Measurements from ENCODE around the gene UQCRFS1.
A peak's percentile ranks its signal among the peaks of the same experiment; 100 is the strongest.
"Not testable (repeated sequence)": the region's sequence is repeated elsewhere in the genome, so short reads cannot be mapped to it uniquely, and the experiment has no call there.

Gene UQCRFS1

GRCh38 chr19:29241324-29241723, 28.4 kb upstream of the UQCRFS1 start:
- Mint-ChIP-seq H3K4me1 (ENCODE audit: low read depth) (no peaks in the 10 kb centered on the region), H3K27me3 (ENCODE audit: low read depth) (peaks cover 8% of the 10 kb centered on the region), H3K4me3 (no peak overlapping the region), H3K27ac (no peak overlapping the region), H3K9me3 (no peaks in the 10 kb centered on the region), H3K36me3 (ENCODE audit: low read depth) (no peaks in the 10 kb centered on the region)

- no peaks in the 10 kb centered on the region for H3K4me1 Mint-ChIP-seq (ENCODE audit: low read depth)
- no peak overlapping the region for H3K4me3 Mint-ChIP-seq
- H3K9me3 Mint-ChIP-seq, result no peaks in the 10 kb centered on the region
- H3K36me3 Mint-ChIP-seq (ENCODE audit: low read depth), result no peaks in the 10 kb centered on the region
- no peak overlapping the region for H3K27ac Mint-ChIP-seq
- peaks cover 8% of the 10 kb centered on the region for H3K27me3 Mint-ChIP-seq (ENCODE audit: low read depth)
These were observed 26.3 kb upstream of the UQCRFS1 start for GRCh38 chr19:29239213-29239776.

- Mint-ChIP-seq H3K36me3 (ENCODE audit: low read depth) (no peaks in the 10 kb centered on the region), H3K27me3 (ENCODE audit: low read depth) (no peaks in the 10 kb centered on the region), H3K9me3 (no peaks in the 10 kb centered on the region), H3K4me3 (no peak overlapping the region), H3K4me1 (ENCODE audit: low read depth) (no peaks in the 10 kb centered on the region), H3K27ac (no peak overlapping the region)
These were observed 20.6 kb upstream of the UQCRFS1 start for GRCh38 chr19:29233591-29233990.

DNA sequence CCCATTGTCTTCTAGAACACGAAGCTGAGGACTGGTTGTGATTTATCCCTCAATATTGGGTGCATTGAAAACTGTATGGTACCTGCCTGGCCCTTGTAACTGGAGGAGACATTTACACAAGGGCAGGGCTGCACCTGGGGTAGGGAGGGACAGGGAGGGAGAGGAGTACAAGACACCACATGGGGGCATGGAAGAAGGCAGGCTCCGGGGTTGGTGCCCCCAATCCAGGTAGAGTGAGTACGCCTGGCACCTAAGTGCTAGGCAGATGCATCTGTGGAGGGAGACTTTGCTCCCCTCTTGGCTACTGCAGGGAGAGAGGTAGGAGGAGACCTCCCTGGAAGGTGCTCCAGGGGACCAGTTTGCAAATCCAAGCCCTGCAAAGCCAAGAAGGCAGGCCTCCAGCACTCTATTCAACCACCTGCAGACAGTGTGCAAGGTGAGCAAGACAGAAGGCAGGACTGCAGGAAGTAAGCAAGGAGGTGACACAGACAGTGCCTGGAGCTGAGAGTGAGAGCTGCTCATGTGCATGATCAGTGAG, 19.4 kb upstream of the UQCRFS1 start:
- H3K27me3 Mint-ChIP-seq (ENCODE audit: low read depth), result no peaks in the 10 kb centered on the region
- no peaks in the 10 kb centered on the region for H3K4me1 Mint-ChIP-seq (ENCODE audit: low read depth)

GRCh38 chr19:29231306-29231705, 18.4 kb upstream of the UQCRFS1 start:
- H3K4me3 Mint-ChIP-seq; H3K36me3 Mint-ChIP-seq (ENCODE audit: low read depth); H3K27ac Mint-ChIP-seq; H3K9me3 Mint-ChIP-seq; H3K4me1 Mint-ChIP-seq (ENCODE audit: low read depth); H3K27me3 Mint-ChIP-seq (ENCODE audit: low read depth): not testable (repeated sequence)

More for the DNA sequence above, 19.4 kb upstream of the UQCRFS1 start:
- no peaks in the 10 kb centered on the region for H3K36me3 Mint-ChIP-seq (ENCODE audit: low read depth)
- no peak overlapping the region for H3K27ac Mint-ChIP-seq
- H3K9me3 Mint-ChIP-seq, result no peaks in the 10 kb centered on the region
- no peak overlapping the region for H3K4me3 Mint-ChIP-seq

- Mint-ChIP-seq H3K27me3 (ENCODE audit: low read depth) (peaks cover 16% of the 10 kb centered on the region), H3K4me3 (no peak overlapping the region), H3K9me3 (no peaks in the 10 kb centered on the region), H3K4me1 (ENCODE audit: low read depth) (peaks cover 7% of the 10 kb centered on the region), H3K36me3 (ENCODE audit: low read depth) (no peaks in the 10 kb centered on the region), H3K27ac (no peak overlapping the region)
These were observed 4.7 kb upstream of the UQCRFS1 start for GRCh38 chr19:29217616-29218015.

DNA sequence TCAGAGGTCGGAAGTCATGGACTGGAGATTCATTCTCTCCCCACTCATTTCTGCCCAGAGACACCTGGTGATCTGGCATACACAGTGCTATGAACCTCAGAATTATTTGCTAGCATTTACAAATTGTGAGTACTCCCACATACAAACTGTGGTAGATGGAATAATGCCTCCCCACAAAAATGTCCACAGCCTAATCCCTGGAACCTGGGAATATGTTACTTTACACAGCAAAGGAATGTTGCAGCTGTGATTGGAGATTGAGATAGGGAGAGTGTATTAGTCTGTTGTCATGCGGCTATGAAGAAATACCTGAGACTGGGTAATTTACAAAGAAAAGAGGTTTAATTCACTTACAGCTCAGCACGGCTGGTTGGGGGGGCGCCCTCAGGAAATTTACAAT, 3.1 kb upstream of the UQCRFS1 start:
- Mint-ChIP-seq H3K27me3 (ENCODE audit: low read depth) (peaks cover 15% of the 10 kb centered on the region), H3K9me3 (peaks cover 4% of the 10 kb centered on the region), H3K27ac (no peak overlapping the region), H3K4me1 (ENCODE audit: low read depth) (peaks cover 20% of the 10 kb centered on the region), H3K4me3 (no peak overlapping the region), H3K36me3 (ENCODE audit: low read depth) (peaks cover 12% of the 10 kb centered on the region)

GRCh38 chr19:29215322-29215845, 2.4 kb upstream of the UQCRFS1 start:
- Mint-ChIP-seq H3K27me3 (ENCODE audit: low read depth) (peaks cover 12% of the 10 kb centered on the region), H3K4me3 (no peak overlapping the region), H3K27ac (no peak overlapping the region), H3K9me3 (peaks cover 4% of the 10 kb centered on the region), H3K36me3 (ENCODE audit: low read depth) (peaks cover 16% of the 10 kb centered on the region), H3K4me1 (ENCODE audit: low read depth) (peaks cover 20% of the 10 kb centered on the region)

- Mint-ChIP-seq H3K4me3 (peak overlapping the region; percentile 56), H3K27me3 (ENCODE audit: low read depth) (peaks cover 12% of the 10 kb centered on the region), H3K9me3 (peaks cover 4% of the 10 kb centered on the region), H3K27ac (no peak overlapping the region), H3K4me1 (ENCODE audit: low read depth) (peaks cover 28% of the 10 kb centered on the region), H3K36me3 (ENCODE audit: low read depth) (peaks cover 21% of the 10 kb centered on the region)
These were observed 1.5 kb upstream of the UQCRFS1 start for GRCh38 chr19:29214411-29214810.

- Mint-ChIP-seq H3K9me3 (peaks cover 4% of the 10 kb centered on the region), H3K27me3 (ENCODE audit: low read depth) (peaks cover 12% of the 10 kb centered on the region), H3K27ac (peak overlapping the region; percentile 91), H3K36me3 (ENCODE audit: low read depth) (peaks cover 29% of the 10 kb centered on the region), H3K4me3 (peak overlapping the region; percentile 91), H3K4me1 (ENCODE audit: low read depth) (peaks cover 32% of the 10 kb centered on the region)
These were observed 649 bp downstream of the UQCRFS1 start for GRCh38 chr19:29212356-29212647.

GRCh38 chr19:29211562-29212355, 1.2 kb downstream of the UQCRFS1 start:
- Mint-ChIP-seq H3K27me3 (ENCODE audit: low read depth) (peaks cover 10% of the 10 kb centered on the region), H3K4me3 (peak overlapping the region; percentile 91), H3K9me3 (peaks cover 4% of the 10 kb centered on the region), H3K4me1 (ENCODE audit: low read depth) (peaks cover 32% of the 10 kb centered on the region), H3K27ac (peak overlapping the region; percentile 91), H3K36me3 (ENCODE audit: low read depth) (peaks cover 29% of the 10 kb centered on the region)

GRCh38 chr19:29211041-29211440, 1.9 kb downstream of the UQCRFS1 start:
- Mint-ChIP-seq H3K4me1 (ENCODE audit: low read depth) (peaks cover 35% of the 10 kb centered on the region), H3K4me3 (peak overlapping the region; percentile 91), H3K27ac (peak overlapping the region; percentile 91), H3K36me3 (ENCODE audit: low read depth) (peaks cover 32% of the 10 kb centered on the region)
- not testable (repeated sequence) for H3K9me3 Mint-ChIP-seq; H3K27me3 Mint-ChIP-seq (ENCODE audit: low read depth)

DNA sequence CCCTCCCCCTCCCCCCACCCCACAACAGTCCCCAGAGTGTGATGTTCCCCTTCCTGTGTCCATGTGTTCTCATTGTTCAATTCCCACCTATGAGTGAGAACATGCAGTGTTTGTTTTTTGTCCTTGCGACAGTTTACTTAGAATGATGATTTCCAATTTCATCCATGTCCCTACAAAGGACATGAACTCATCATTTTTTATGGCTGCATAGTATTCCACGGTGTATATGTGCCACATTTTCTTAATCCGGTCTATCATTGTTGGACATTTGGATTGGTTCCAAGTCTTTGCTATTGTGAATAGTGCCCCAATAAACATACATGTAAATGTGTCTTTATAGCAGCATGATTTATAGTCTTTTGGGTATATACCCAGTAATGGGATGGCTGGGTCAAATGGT, 2.4 kb downstream of the UQCRFS1 start:
- not testable (repeated sequence) for H3K4me3 Mint-ChIP-seq; H3K9me3 Mint-ChIP-seq; H3K27ac Mint-ChIP-seq; H3K27me3 Mint-ChIP-seq (ENCODE audit: low read depth)
- Mint-ChIP-seq H3K4me1 (ENCODE audit: low read depth) (peaks cover 37% of the 10 kb centered on the region), H3K36me3 (ENCODE audit: low read depth) (peaks cover 37% of the 10 kb centered on the region)

GRCh38 chr19:29207403-29208187, 5.4 kb downstream of the UQCRFS1 start:
- Mint-ChIP-seq H3K36me3 (ENCODE audit: low read depth) (peaks cover 41% of the 10 kb centered on the region), H3K4me1 (ENCODE audit: low read depth) (peaks cover 32% of the 10 kb centered on the region)
- not testable (repeated sequence) for H3K9me3 Mint-ChIP-seq; H3K4me3 Mint-ChIP-seq; H3K27ac Mint-ChIP-seq; H3K27me3 Mint-ChIP-seq (ENCODE audit: low read depth)
